H1 (cell line): ENCODE data around the gene HM13. TPM values are rescaled to one million over a fixed set of nuclear protein-coding genes. Genes with fewer than 3 reads are reported as not detected.
A peak's percentile ranks its signal among the peaks of the same experiment; 100 is the strongest.

ENCODE experiments used
- CTCF ChIA-PET: fragments of 300-600 bp; sonication (Branson Sonifier 250); formaldehyde crosslinking; loops from one replicate; lab custom pipeline; 2021; ENCODE audit not compliant: partially characterized antibody; lab: Charles Lee
- POLR2A ChIA-PET: fragments of 300-600 bp; sonication (Branson Sonifier 250); formaldehyde crosslinking; loops from one replicate; lab custom pipeline; 2021; ENCODE audit warnings: inconsistent platforms; ENCODE audit not compliant: partially characterized antibody; lab: Charles Lee
- DNase-seq, 2 experiments: peaks; one replicate each; pipeline versions ENCODE4 v3.0.0 to v3.0.0-alpha.2; 2010 to 2022; ENCODE audit warnings: low spot score in 2 of 2, low read depth in 1 of 2, mixed read lengths in 1 of 2
- FAIRE-seq: peaks from 2 replicates; lab custom pipeline; 2011; peaks lifted over from hg19 to GRCh38; lab: Jason Lieb, UNC
- H2AFZ ChIP-seq: 2 replicates; pipeline ENCODE4 v1.8.1; 2012; ENCODE audit warnings: low read length, inconsistent platforms
- H2AK5ac ChIP-seq: 2 replicates; pipeline ENCODE4 v1.6.1; 2013; ENCODE audit warnings: low read depth, low read length
- H2BK120ac ChIP-seq: replicated peaks from 2 replicates; pipeline ENCODE3; 2013; ENCODE audit warnings: low read depth, low read length, inconsistent platforms
- H2BK12ac ChIP-seq: 2 replicates; pipeline ENCODE4 v1.6.1; 2013; ENCODE audit warnings: low read depth, low read length
- H2BK15ac ChIP-seq: 2 replicates; pipeline ENCODE4 v1.6.1; 2013; ENCODE audit warnings: low read length
- H2BK20ac ChIP-seq: 2 replicates; pipeline ENCODE4 v1.6.1; 2013; ENCODE audit warnings: low read length
- H2BK5ac ChIP-seq: 2 replicates; pipeline ENCODE4 v1.6.1; 2013; ENCODE audit warnings: low read depth, low read length
- H3K14ac ChIP-seq: 2 replicates; pipeline ENCODE4 v1.6.1; 2013; ENCODE audit warnings: inconsistent platforms; ENCODE audit not compliant: insufficient read length
- H3K18ac ChIP-seq: 2 replicates; pipeline ENCODE4 v1.6.1; 2013; ENCODE audit warnings: low read length; ENCODE audit errors: extremely low read depth
- H3K23ac ChIP-seq: 2 replicates; pipeline ENCODE4 v1.6.1; 2013; ENCODE audit warnings: inconsistent platforms; ENCODE audit not compliant: insufficient read length
- H3K23me2 ChIP-seq: 2 replicates; pipeline ENCODE4 v1.6.1; 2013; ENCODE audit warnings: low read depth, low read length
- H3K27ac ChIP-seq: 2 replicates; pipeline ENCODE4 v1.6.1; 2011; ENCODE audit warnings: low read depth, low read length, inconsistent platforms
- H3K27me3 ChIP-seq, 4 experiments: replicated peaks in 1 of 4; 1 replicate in 1 of 4; 2 replicates in 3 of 4; pipeline versions ENCODE4 v1.6.1 to v1.8.1; 2011 to 2013; ENCODE audit warnings: low read length in 3 of 4, mild to moderate bottlenecking in 3 of 4, inconsistent platforms in 2 of 4, mixed read lengths in 2 of 4, moderate library complexity in 1 of 4; ENCODE audit not compliant: control insufficient read depth in 3 of 4, insufficient read depth in 3 of 4; ENCODE audit errors: extremely low read depth in 1 of 4
- H3K36me3 ChIP-seq, 4 experiments: 2 replicates each; pipeline versions ENCODE4 v1.6.1 to v1.8.1; 2011 to 2013; ENCODE audit warnings: mild to moderate bottlenecking in 4 of 4, low read length in 3 of 4, moderate library complexity in 2 of 4, control low read depth in 1 of 4, inconsistent platforms in 1 of 4; ENCODE audit not compliant: insufficient read depth in 4 of 4, control insufficient read depth in 2 of 4
- H3K4ac ChIP-seq: replicated peaks from 2 replicates; pipeline ENCODE3; 2013; ENCODE audit warnings: low read length, low read depth, mixed read lengths, inconsistent platforms; ENCODE audit not compliant: insufficient read length
- H3K4me1 ChIP-seq, 4 experiments: replicated peaks in 1 of 4; 1 replicate in 1 of 4; 2 replicates in 3 of 4; pipeline versions ENCODE4 v1.6.1 to v1.8.1; 2011 to 2013; ENCODE audit warnings: low read length in 3 of 4, inconsistent platforms in 2 of 4, mixed read lengths in 1 of 4; ENCODE audit not compliant: insufficient read depth in 4 of 4, control insufficient read depth in 3 of 4
- H3K4me2 ChIP-seq, 2 experiments: 2 replicates each; pipeline versions ENCODE4 v1.6.1 to v1.8.1; 2011 to 2013; ENCODE audit warnings: low read depth in 2 of 2, low read length in 2 of 2, control low read depth in 1 of 2, inconsistent platforms in 1 of 2, mild to moderate bottlenecking in 1 of 2; ENCODE audit not compliant: insufficient read depth in 1 of 2
- H3K4me3 ChIP-seq, 4 experiments: fragments of 200-600, 300-600 bp in 1 of 4; sonication (generic), shearing (Covaris generic), sonication (Bioruptor Twin) in 1 of 4; 2 replicates each; pipeline versions ENCODE4 v1.5.1 to v1.8.1; 2011 to 2016; ENCODE audit warnings: low read length in 4 of 4, low read depth in 3 of 4, control low read depth in 2 of 4, inconsistent platforms in 2 of 4, mild to moderate bottlenecking in 2 of 4, mixed read lengths in 1 of 4, moderate library complexity in 1 of 4; ENCODE audit not compliant: insufficient read depth in 2 of 4; ENCODE audit errors: extremely low read depth in 1 of 4
- H3K56ac ChIP-seq: replicated peaks from 2 replicates; pipeline ENCODE3; 2013; ENCODE audit warnings: low read depth, mild to moderate bottlenecking, mixed read lengths, low read length, inconsistent platforms; ENCODE audit not compliant: insufficient read length
- H3K79me1 ChIP-seq: 2 replicates; pipeline ENCODE4 v1.6.1; 2013; ENCODE audit warnings: low read depth, low read length, control low read depth
- H3K79me2 ChIP-seq, 2 experiments: 2 replicates each; pipeline versions ENCODE4 v1.6.1 to v1.8.1; 2012 to 2013; ENCODE audit warnings: low read length in 2 of 2, mild to moderate bottlenecking in 2 of 2, inconsistent platforms in 1 of 2; ENCODE audit not compliant: insufficient read depth in 2 of 2, control insufficient read depth in 1 of 2
- H3K9ac ChIP-seq, 4 experiments: replicated peaks in 1 of 4; 1 replicate in 1 of 4; 2 replicates in 3 of 4; pipeline versions ENCODE4 v1.6.1 to v1.8.1; 2011 to 2013; ENCODE audit warnings: low read depth in 3 of 4, low read length in 3 of 4, control low read depth in 2 of 4, mild to moderate bottlenecking in 2 of 4, moderate library complexity in 2 of 4, inconsistent platforms in 1 of 4; ENCODE audit errors: extremely low read depth in 1 of 4
- H3K9me3 ChIP-seq, 2 experiments: 2 replicates each; pipeline versions ENCODE4 v1.6.1 to v1.8.1; 2012 to 2013; ENCODE audit warnings: mild to moderate bottlenecking in 2 of 2, moderate library complexity in 2 of 2, control low read depth in 1 of 2, inconsistent platforms in 1 of 2, low read depth in 1 of 2, low read length in 1 of 2, mixed read lengths in 1 of 2; ENCODE audit not compliant: insufficient read depth in 2 of 2
- H4K20me1 ChIP-seq, 2 experiments: replicated peaks in 1 of 2; 2 replicates each; pipeline versions ENCODE3 to v1.8.1; 2011 to 2013; ENCODE audit warnings: inconsistent platforms in 2 of 2, low read length in 2 of 2, mild to moderate bottlenecking in 1 of 2; ENCODE audit not compliant: insufficient read depth in 2 of 2, control insufficient read depth in 1 of 2
- H4K5ac ChIP-seq: 2 replicates; pipeline ENCODE4 v1.6.1; 2013; ENCODE audit warnings: low read length, low read depth, mixed read lengths, inconsistent platforms; ENCODE audit not compliant: insufficient read length
- H4K8ac ChIP-seq: 2 replicates; pipeline ENCODE4 v1.8.0; 2013; ENCODE audit warnings: mild to moderate bottlenecking, moderate library complexity, low read length, inconsistent platforms; ENCODE audit not compliant: insufficient read depth; ENCODE audit errors: extremely low read depth
- H4K91ac ChIP-seq: replicated peaks from 2 replicates; pipeline ENCODE3; 2013; ENCODE audit warnings: low read length, mixed read lengths, inconsistent platforms; ENCODE audit not compliant: insufficient read length
- ASH2L ChIP-seq: fragments of 200-600, 300-600 bp; sonication (generic); IDR thresholded peaks from one replicate; pipeline ENCODE4 v1.7.1; 2017; ENCODE audit warnings: low read length
- CTCF ChIP-seq, 3 experiments: IDR thresholded peaks; 1 replicate in 2 of 3; 2 replicates in 1 of 3; pipeline versions ENCODE4 v1.5.1 to v1.6.1; 2011; ENCODE audit warnings: low read length in 3 of 3, mild to moderate bottlenecking in 3 of 3, inconsistent platforms in 2 of 3, low read depth in 1 of 3, moderate library complexity in 1 of 3; ENCODE audit not compliant: insufficient read depth in 1 of 3; ENCODE audit errors: control extremely low read depth in 1 of 3
- HDAC2 ChIP-seq, 2 experiments: fragments of 300-600 bp in 1 of 2; sonication (generic) in 1 of 2; IDR thresholded peaks; 2 replicates each; pipeline ENCODE4 v1.6.1; 2011 to 2012; ENCODE audit warnings: low read depth in 2 of 2, low read length in 2 of 2, mild to moderate bottlenecking in 2 of 2, moderate library complexity in 2 of 2, borderline replicate concordance in 1 of 2, inconsistent platforms in 1 of 2
- KDM5A ChIP-seq: fragments of 200-600 bp; IDR thresholded peaks from 2 replicates; pipeline ENCODE4 v1.7.1; 2012; ENCODE audit warnings: mild to moderate bottlenecking, low read length, inconsistent platforms, mixed read lengths
- RAD21 ChIP-seq, 2 experiments: IDR thresholded peaks in 1 of 2; conservative IDR thresholded peaks in 1 of 2; 2 replicates each; pipeline ENCODE4 v1.6.1; 2011; ENCODE audit warnings: low read depth in 2 of 2, low read length in 2 of 2, improper control_type of control experiment in 1 of 2, inconsistent platforms in 1 of 2, mild to moderate bottlenecking in 1 of 2, moderate library complexity in 1 of 2
- RFX5 ChIP-seq: IDR thresholded peaks from 2 replicates; pipeline ENCODE4 v1.6.1; 2011; ENCODE audit warnings: low read depth, low read length, improper control_type of control experiment, borderline replicate concordance
- SRF ChIP-seq: IDR thresholded peaks from 2 replicates; pipeline ENCODE4 v1.6.1; 2011; ENCODE audit warnings: mild to moderate bottlenecking, low read depth, low read length, moderate library complexity
- WGBS, 2 experiments: shearing (Covaris generic) in 1 of 2; methylation state at CpG; one replicate each; pipeline versions ENCODE4 v1.1.6 to v1.1.7; 2013 to 2015; ENCODE audit warnings: low lambda C conversion rate in 2 of 2, mixed read lengths in 2 of 2, inconsistent platforms in 1 of 2, low coverage in 1 of 2, missing lambda C conversion rate in 1 of 2; ENCODE audit not compliant: insufficient replicate concordance in 2 of 2, insufficient coverage in 1 of 2, insufficient read length in 1 of 2; ENCODE audit errors: extremely low coverage in 1 of 2, missing lambda C conversion rate in 1 of 2; 5-methylcytosine and 5-hydroxymethylcytosine counted together
- polyA plus RNA-seq, 7 experiments: library from polyadenylated mRNA; depleted of rRNA in 3 of 7; stranded (reverse) in 5 of 7; unstranded in 2 of 7; fragments of >200 nt in 5 of 7; fragments of 200-250 nt in 2 of 7; gene quantifications; 1 replicate in 5 of 7; 2 replicates in 1 of 7; 4 replicates in 1 of 7; pipeline versions ENCODE4 v1.2.1 to v1.2.3, GENCODE V29; 2011 to 2013; ENCODE audit warnings: missing spikeins in 2 of 7, mixed read lengths in 2 of 7
- total RNA-seq: library from RNA; stranded (reverse); fragmentation: NEBNext Ultra II Directional; extraction: Animal tissue kit (Norgen Biotek cat#: 25700); gene quantifications from 2 replicates; pipeline ENCODE4 v1.2.1, GENCODE V29; 2021

The HM13 gene
- total and polyA plus RNA-seq, 2 of the 8 experiments (the other 6 are each of a cell fraction or from before 2014, with no cell fraction given), result 118 to 183 TPM

GRCh38 chr20:31569163-31570020, 55.1 kb downstream of the HM13 start:
- Histone ChIP-seq H3K27me3 (no peaks in the 10 kb centered on the region), H3K4me3 (no peak overlapping the region), H3K23me2 (peaks cover 3% of the 10 kb centered on the region; the same call in 1 of the 2 replicates), H2BK15ac (peak overlapping the region; percentile 90; the same call in 1 of the 2 replicates), H2BK5ac (peak overlapping the region; percentile 82), H3K14ac (no peak overlapping the region), H3K18ac (no peak overlapping the region; the same call in 1 of the 2 replicates), H3K23ac (no peak overlapping the region), H3K9me3 (no peaks in the 10 kb centered on the region), H2AK5ac (0 out of 2 replicates have a peak overlapping the region, but pooled peaks have one; percentile 29), H3K56ac (no peak overlapping the region), H3K4me2 (no peak overlapping the region), H3K36me3 (peaks cover 3 to 19% (median 7%) of the 10 kb centered on the region in 4 experiments; a peak in 6 of 8 replicates), H4K5ac (no peak overlapping the region), H3K4ac (no peak overlapping the region), H3K79me2 (0 out of 4 replicates have a peak, but pooled peaks cover 0 to 3% of the 10 kb centered on the region in 2 experiments), H3K79me1 (no peaks in the 10 kb centered on the region), H4K8ac (no peak overlapping the region), H3K9ac (no peak overlapping the region), H4K91ac (no peak overlapping the region), H2BK12ac (peak overlapping the region; percentile 94), H2BK120ac (no peak overlapping the region), H2BK20ac (no peak overlapping the region), H2AFZ (no peak overlapping the region), H4K20me1 (peaks cover 0 to 1% of the 10 kb centered on the region in 2 experiments), H3K27ac (no peak overlapping the region), H3K4me1 (peaks cover 17 to 41% (median 29%) of the 10 kb centered on the region in 4 experiments)
- ChIA-PET POLR2A (interaction anchor here (0.6 to 24.3 kb wide), 9 partner anchors 9 to 154 kb away, joined by 3 to 1033 read pairs (median 5); partner anchors contain the start of gene ID1), CTCF (interaction anchor here (0.6 to 30.5 kb wide), 19 partner anchors 9 to 276 kb away, joined by 3 to 1559 read pairs (median 6); partner anchors contain the start of genes BCL2L1, FOXS1 and ID1)
- FAIRE-seq, result no peak
- 61% methylated on average over 10 of the region's 10 CpGs; no CpG with 5 or more reads in 1 of the 2 experiments for WGBS, 2 experiments
- peak in 1 of 2 experiments; percentile 93 for DNase-seq
- TF ChIP-seq RAD21 (IDR thresholded peaks at IDR 0.05 in 1 of 2, conservative IDR thresholded peaks at IDR 0.05 in 1 of 2; ENCODE audit: low read depth in 2 of 2, low read length in 2 of 2), result peak; percentile 82 to 87
- TF ChIP-seq ASH2L, result peak; percentile 29
- TF ChIP-seq HDAC2 (IDR thresholded peaks at IDR 0.05; ENCODE audit: borderline replicate concordance in 1 of 2, low read depth in 2 of 2, low read length in 2 of 2), result 0 out of 4 replicates have a peak, but pooled peaks of 1 of the 2 experiments have one; percentile 40
- TF ChIP-seq CTCF (IDR thresholded peaks at IDR 0.05; ENCODE audit: control extremely low read depth in 1 of 3, insufficient read depth in 1 of 3, low read depth in 1 of 3, low read length in 3 of 3), result peak; percentile 93 to 95 (median 94)
- no peak for TF ChIP-seq RFX5
- no peak for TF ChIP-seq KDM5A
- TF ChIP-seq SRF, result no peak
